ENCODE results near the gene TRMT10C. TPM values are rescaled to one million over a fixed set of nuclear protein-coding genes. Genes with fewer than 3 reads are reported as not detected.
"Not testable (repeated sequence)": the region's sequence is repeated elsewhere in the genome, so short reads cannot be mapped to it uniquely, and the experiment has no call there.

Gene TRMT10C
- 19.3 TPM for polyA plus RNA-seq (2013, experiment 1 of 2; ENCODE audit: insufficient read length)
- 13.8 TPM for polyA plus RNA-seq (2013, experiment 2 of 2; ENCODE audit: insufficient read length)

- peak; percentile 94 for DNase-seq
Observed at GRCh38 chr3:101561630-101562328, at the start of gene TRMT10C. TRMT10C (plus strand) TSS chr3:101561868; CDS start chr3:101564782, 2,914 bp downstream.

DNA sequence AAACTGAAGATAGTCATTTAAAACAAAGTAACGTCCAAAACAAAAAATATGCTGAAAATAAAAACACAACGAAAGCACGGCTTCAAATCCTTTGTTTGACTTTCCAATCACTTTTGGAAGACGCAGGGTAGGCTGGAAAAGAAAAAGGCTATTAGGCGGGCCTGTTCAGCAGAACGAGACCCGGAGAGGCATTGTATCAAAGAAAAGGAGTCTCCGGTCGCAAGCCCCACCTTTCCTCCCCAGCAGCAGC lies 49.3 kb upstream of the TRMT10C start:
- no peak for DNase-seq

DNA sequence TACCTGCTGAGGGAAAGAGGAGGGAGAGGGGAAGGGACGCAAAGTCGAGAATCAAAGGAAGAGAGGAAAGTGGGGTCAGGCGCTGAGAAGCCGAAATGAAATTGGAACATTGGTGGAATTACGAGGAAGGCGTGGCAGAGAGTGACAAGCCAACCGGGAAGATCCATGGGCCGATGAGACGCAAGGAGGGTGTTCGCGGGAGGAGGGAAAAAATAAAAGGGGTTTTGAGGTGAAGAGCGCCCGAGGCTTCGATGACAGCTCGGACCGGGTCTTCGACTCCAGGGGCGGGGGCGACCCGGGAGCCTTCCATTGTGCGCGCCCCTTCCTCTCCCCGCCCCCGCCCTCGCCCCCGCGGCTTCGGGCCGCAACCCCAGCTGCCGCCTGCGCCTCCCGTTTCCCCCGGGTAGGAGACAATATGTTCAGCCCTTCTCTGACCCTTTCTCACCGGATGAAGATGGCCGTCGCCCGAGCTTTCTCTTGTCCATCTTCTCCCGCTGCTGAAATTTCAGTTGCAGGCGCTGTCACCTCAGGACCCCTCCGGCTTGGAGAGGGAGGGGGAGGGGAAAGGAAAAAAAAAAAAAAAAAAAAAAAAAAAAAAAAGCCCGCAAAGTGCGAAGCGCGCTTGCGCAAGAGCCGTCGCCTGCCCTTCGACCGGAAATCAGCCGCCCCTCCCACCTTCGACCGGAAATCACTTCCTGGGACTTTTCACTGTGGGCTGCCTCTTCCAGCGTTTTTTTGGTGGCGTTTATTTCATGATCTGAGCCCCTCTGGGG lies 48.8 kb upstream of the TRMT10C start, which contains the start of gene SENP7:
SENP7 (minus strand) TSS at position 567 of the 773 bp plus-strand sequence; CDS start at position 485, 82 bp downstream.
- peak; percentile 85 for DNase-seq

DNA sequence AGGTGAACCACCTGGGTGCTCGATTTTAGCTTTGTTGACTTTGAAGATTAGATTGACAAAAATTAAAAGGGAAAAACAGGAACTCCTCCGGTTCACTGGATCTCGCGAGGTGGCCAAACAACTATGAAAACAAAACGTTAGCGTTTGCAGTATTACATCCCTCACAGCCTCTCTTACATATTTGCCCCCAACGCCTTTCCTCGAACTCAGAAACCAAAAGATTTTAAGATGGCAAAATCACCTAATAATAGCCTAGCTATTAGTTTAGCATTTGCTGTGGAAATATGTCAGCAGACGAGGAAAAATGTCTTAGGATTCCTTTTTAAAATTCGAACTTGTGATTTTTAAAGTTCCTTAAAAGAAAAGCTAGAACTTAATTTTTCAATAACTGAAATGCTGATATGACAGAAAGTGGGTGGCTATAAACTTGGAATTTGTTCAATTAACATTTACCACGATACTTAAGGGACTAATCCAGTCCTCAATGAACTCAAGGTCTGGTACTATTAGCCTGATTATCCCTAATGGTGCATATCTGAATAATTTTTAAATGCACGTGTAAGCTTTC lies 48.2 kb upstream of the TRMT10C start:
- no peak for DNase-seq

DNA sequence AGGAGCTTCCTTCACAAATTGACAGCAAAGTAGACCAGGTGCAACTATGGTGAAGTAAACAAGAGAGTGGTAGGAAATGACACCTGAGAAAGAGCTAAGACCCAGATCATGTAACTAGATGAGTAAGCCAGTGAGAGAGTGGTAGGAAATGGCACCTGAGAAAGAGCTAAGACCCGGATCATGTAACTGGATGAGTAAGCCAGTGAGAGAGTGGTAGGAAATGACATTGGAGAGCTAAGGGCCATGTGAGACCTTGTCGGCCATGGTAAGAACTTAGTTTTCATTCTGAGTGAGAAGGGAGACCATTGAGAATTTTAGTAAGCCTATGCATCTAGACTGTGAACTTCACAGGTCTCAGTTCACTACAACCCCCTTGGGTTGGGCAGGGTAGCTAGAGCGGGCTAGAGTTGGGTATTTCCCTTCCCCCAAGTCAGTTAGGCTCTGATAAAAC lies 43.2 kb upstream of the TRMT10C start:
- no peak for DNase-seq

DNA sequence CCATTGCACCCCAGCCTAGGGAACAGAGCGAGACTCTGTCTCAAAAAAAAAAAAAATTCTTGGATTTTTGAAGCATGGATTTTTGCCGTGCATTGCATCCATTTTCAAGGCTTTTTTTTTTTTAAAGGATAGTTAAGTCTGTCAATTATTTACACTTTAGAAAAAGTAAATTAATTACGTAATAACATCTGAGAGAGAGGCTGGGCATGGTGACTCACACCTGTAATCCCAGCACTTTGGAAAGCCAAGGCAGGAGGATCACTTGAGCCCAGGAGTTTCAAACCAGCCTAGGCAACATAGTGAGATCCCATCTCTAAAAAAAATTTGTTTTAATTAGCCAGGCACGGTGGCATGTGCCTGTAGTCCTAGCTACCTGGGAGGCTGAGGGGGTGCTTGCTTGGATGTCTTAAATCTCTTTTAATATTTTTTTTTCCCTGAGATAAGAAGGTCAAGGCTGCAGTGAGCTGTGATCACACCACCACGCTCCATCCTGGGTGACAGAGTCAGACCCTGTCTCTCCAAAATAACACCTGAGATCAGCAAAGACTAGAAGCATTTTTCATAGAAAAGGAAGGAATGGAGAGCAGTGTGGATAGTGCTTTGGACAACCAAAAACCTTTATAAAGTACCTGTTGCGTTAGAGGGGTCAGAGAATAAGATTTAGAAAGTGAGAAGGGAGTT lies 41.8 kb upstream of the TRMT10C start:
- no peak for DNase-seq

GRCh38 chr3:101521211-101521701 lies 40.4 kb upstream of the TRMT10C start:
- no peak for DNase-seq

DNA sequence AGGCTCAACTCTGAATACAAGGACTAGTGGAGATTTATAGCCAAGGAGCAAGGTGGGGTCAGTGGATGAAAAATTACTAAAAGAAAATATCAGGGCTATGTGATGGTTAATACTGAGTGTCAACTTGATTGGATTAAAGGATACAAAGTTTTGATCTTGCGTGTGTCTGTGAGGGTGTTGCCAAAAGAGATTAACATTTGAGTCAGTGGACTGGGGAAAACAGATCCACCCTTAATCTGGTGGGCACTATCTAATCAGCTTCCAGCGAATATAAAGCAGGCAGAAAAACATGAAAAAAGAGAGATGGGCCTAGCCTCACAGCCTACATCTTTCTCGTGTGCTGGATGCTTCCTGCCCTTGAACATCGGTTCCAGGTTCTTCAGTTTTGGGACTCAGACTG lies 34.2 kb upstream of the TRMT10C start:
- DNase-seq, result no peak

DNA sequence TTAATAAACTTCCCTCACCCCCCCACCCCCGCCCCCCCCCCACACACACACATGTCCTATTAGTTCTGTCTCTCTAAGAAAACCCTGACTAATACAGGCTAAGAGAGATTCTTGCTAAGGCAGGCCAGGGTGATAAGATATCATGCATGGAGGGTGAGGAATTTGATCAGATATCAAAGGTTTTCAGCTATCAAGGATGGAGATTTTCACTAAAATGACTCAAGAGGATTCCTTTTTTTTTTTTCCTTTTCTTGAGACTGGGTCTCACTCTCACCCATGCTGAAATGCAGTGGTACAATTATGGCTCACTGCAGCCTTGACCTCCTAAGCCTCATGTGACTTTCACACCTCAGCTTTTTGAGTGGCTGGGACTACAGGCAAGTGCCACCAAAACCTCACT lies 33.8 kb upstream of the TRMT10C start:
- DNase-seq, result no peak

- no peak for DNase-seq
Observed at GRCh38 chr3:101529816-101530685, 31.6 kb upstream of the TRMT10C start.

DNA sequence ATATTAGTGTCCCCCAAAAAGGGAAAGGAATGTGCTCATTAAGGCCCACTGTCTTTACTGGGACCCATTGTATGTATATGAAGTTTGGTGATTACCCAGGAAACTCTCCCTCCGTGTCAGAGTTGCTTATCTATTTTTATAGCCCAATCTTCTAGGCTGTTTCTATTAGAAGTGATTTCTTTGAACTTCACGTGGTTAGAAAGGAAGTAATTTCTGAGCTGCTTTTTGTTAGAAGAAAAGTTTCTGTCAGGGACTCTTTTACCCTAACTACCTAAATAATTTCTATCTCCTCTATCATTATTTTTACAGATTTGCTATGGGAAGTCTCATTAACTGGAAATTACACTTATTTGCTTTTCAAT lies 31.0 kb upstream of the TRMT10C start:
- no peak for DNase-seq

DNA sequence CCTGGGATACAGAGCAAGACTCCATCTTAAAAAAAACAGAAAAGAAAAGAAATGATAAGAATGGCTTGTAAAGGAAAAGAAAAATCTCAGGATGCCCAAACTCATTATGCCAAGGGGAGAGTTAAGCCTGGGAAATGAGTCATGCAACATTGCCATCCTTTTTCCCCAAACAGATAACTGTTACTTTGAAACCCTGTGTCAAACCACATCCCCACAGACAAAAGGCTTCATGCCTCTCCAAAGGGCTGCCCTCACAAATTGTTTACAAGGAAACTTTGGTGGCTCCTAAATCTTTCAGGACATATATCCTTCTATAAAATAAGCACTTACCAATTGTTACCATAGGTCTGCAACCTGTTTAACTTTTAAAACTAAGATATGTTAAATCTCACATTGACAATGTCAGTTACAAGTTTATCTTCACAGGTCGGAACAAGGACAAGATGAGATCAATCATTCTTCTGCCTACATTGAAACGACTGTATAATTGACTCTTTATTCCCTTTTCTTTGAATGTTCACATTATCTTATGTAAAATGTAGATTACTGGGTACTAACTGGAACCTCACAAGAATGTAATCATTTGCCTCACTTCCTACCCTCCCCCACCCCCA lies 30.1 kb upstream of the TRMT10C start:
- no peak for DNase-seq

DNA sequence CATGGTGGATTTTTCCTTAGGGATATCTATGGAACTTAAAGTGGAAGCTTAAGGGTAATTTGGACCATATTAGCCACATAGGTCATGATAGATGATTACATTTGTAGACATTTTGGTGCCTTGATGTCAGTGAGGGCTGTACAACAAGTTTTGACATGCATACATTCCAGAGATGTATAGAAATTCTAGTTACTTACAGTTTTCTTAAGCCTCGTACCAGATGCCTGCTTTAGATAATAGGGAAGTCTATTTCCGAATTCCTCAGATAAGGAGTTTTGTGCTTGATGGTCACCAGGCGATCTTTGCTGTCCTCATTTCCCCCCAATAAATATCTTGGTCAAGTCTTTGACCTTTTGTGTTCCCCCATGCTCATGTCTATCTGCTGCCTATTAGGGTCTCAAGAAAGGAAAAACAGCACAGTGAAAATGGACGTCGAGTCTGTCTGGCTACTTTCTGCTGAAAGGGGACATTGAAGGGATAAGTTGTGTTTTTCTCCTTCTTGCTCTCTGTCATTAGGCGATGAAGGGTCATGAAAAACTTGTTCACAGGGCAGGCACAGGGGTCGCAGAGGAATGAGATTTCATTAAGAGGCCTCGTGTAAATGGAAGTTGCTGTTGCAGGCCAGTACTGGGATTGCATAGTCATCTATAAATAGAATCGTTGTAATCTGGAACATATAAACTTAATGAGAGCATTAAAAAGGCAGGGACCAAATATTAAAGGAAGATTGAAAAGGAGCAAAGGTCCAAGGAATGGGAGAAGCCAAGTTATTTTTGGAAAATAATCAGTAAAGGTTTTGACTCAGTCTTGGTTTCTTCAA lies 28.7 kb upstream of the TRMT10C start:
- no peak for DNase-seq

DNA sequence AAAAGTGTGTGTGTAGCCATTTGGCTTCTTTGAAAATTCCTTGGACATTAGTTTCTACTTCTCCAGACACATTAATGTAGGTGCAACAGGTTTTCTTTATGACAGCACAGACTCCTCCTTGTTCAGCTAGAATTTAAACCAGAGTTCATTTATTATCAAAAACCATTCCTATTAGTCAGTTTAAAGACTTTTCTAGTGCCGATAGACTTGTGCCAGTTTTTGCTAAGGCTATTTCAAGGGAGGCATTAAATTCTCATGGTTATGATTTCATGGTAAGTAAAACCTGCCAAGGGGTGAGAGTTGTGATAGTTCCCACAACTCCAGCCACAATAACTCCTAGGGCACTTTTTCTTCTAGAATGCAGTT lies 28.1 kb upstream of the TRMT10C start:
- DNase-seq, result no peak

GRCh38 chr3:101535221-101535620 lies 26.4 kb upstream of the TRMT10C start:
- no peak for DNase-seq

DNA sequence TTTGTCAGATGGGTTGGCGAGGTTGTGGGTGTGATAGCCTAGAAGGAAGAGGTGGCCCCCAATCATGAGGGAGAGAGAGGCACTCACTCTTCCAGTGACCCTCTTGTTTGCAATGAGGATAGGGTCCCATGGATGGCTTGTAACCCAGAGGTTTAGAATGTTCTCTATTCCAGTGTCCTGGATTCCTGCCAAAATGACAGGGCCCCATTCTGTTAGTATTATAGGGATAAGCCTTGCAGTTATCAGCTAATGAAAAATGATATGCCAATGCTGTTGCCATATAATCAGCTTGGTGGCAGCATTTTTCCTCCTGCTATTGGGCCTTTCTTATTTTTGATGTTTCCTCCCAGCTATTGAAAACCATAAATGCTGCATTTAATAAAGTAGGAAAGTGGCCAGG lies 25.4 kb upstream of the TRMT10C start:
- DNase-seq, result no peak

DNA sequence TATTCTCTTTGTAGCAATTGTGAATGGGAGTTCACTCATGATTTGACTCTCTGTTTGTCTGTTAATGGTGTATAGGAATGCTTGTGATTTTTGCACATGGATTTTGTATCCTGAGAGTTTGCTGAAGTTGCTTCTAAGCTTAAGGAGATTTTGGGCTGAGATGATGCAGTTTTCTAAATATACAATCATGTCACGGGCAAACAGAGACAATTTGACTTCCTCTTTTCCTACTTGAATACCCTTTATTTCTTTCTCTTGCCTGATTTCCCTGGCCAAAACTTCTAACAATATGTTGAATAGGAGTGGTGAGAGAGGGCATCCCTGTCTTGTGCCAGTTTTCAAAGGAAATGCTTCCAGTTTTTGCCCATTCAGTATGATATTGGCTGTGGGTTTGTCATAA lies 24.7 kb upstream of the TRMT10C start:
- not testable (repeated sequence) for DNase-seq

- no peak for DNase-seq
Observed at GRCh38 chr3:101542957-101543356, 18.7 kb upstream of the TRMT10C start.

DNA sequence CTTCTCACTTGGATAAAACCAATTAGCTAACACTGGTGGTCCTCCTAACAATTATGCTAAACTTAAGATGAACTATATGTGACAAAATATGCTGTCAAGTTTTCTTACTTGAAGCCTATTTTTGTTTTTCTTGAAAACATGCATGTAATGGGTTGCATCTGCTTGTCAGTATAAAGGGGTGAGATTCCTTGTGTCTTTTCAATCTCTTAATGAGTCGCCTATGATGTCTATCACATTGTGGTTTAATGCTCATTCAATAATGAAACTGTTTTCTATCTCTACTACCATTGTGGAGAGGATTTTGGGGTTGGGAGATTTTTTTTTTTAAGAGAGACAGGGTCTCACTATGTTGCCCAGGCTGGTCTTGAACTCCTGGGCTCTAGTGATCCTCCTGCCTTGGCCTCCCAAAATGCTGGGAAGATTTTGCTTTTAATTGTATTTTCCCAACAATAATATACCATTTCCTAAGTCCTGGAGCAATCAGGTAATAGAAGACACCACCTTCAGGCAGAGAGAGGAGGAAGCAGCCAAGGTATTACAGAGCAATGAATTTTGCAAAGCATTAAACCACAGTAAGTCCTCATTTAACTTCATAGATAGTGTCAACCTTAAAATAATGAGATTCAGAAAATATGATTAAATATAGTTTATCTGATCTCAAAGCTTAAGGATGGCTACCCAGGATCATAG lies 17.4 kb upstream of the TRMT10C start:
- no peak for DNase-seq

- DNase-seq, result no peak
Observed at GRCh38 chr3:101548527-101549105, 13.1 kb upstream of the TRMT10C start.

Measured in fibroblast of skin of back (primary cell).